GM23338 (cell line): Measurements from ENCODE around the gene SPEM2.

Experiments
- EZH2 ChIP-seq: fragments of 200-600 bp; sonication (generic); IDR thresholded peaks from one replicate; pipeline ENCODE4 v1.8.0; 2017; ENCODE audit warnings: antibody characterized with exemption, mild to moderate bottlenecking, low read depth; ENCODE audit not compliant: unreplicated experiment
- POLR2AphosphoS5 ChIP-seq: IDR thresholded peaks from 2 replicates; pipeline ENCODE4 v1.6.1; 2016; ENCODE audit warnings: antibody characterized with exemption, low read depth
- ZNF331 ChIP-seq: fragments of 250-450 bp; sonication (Bioruptor Pico); IDR thresholded peaks from 2 replicates; pipeline ENCODE4 v1.5.0; 2020; ENCODE audit warnings: low read depth, mild to moderate bottlenecking, moderate library complexity
- TF ChIP-seq, protein P1 (sequence below), 2 experiments: fragments of 200-600 bp in 1 of 2; sonication (generic) in 1 of 2; conservative IDR thresholded peaks; 2 replicates each; pipeline versions ENCODE4 v1.5.1 to v1.6.1; 2016 to 2017; ENCODE audit warnings: antibody characterized with exemption in 2 of 2, low read depth in 2 of 2, mild to moderate bottlenecking in 2 of 2, moderate library complexity in 1 of 2
- TF ChIP-seq, protein P2 (sequence below): IDR thresholded peaks from one replicate; pipeline ENCODE4 v1.6.1; 2018; ENCODE audit warnings: antibody characterized with exemption; ENCODE audit not compliant: unreplicated experiment

DNA sequence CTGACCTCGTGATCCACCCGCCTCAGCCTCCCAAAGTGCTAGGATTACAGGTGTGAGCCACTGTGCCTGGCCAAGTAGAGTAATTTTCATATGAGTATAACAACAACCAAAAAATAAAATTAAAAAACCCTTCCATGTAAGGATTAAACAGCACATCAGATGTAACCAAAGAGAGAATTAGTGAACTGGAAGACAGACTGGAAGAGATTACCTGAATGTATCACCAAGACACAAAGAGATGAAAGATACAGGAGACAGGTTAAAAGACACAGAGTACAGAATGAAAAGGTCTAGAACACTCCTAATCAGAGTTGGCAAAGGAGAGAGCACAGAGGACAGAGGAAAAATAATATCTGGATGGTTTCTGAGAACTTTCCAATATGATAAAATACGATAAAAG is 46.3 kb upstream of the SPEM2 start:
- TF ChIP-seq EZH2 (no peak), POLR2AphosphoS5 (no peak), ZNF331 (CRISPR knock-in tag) (no peak)
- TF ChIP-seq, protein P1, sequence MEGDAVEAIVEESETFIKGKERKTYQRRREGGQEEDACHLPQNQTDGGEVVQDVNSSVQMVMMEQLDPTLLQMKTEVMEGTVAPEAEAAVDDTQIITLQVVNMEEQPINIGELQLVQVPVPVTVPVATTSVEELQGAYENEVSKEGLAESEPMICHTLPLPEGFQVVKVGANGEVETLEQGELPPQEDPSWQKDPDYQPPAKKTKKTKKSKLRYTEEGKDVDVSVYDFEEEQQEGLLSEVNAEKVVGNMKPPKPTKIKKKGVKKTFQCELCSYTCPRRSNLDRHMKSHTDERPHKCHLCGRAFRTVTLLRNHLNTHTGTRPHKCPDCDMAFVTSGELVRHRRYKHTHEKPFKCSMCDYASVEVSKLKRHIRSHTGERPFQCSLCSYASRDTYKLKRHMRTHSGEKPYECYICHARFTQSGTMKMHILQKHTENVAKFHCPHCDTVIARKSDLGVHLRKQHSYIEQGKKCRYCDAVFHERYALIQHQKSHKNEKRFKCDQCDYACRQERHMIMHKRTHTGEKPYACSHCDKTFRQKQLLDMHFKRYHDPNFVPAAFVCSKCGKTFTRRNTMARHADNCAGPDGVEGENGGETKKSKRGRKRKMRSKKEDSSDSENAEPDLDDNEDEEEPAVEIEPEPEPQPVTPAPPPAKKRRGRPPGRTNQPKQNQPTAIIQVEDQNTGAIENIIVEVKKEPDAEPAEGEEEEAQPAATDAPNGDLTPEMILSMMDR (conservative IDR thresholded peaks at IDR 0.05; ENCODE audit: low read depth in 2 of 2): no peak
- TF ChIP-seq, protein P2, sequence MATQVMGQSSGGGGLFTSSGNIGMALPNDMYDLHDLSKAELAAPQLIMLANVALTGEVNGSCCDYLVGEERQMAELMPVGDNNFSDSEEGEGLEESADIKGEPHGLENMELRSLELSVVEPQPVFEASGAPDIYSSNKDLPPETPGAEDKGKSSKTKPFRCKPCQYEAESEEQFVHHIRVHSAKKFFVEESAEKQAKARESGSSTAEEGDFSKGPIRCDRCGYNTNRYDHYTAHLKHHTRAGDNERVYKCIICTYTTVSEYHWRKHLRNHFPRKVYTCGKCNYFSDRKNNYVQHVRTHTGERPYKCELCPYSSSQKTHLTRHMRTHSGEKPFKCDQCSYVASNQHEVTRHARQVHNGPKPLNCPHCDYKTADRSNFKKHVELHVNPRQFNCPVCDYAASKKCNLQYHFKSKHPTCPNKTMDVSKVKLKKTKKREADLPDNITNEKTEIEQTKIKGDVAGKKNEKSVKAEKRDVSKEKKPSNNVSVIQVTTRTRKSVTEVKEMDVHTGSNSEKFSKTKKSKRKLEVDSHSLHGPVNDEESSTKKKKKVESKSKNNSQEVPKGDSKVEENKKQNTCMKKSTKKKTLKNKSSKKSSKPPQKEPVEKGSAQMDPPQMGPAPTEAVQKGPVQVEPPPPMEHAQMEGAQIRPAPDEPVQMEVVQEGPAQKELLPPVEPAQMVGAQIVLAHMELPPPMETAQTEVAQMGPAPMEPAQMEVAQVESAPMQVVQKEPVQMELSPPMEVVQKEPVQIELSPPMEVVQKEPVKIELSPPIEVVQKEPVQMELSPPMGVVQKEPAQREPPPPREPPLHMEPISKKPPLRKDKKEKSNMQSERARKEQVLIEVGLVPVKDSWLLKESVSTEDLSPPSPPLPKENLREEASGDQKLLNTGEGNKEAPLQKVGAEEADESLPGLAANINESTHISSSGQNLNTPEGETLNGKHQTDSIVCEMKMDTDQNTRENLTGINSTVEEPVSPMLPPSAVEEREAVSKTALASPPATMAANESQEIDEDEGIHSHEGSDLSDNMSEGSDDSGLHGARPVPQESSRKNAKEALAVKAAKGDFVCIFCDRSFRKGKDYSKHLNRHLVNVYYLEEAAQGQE: no peak
